Bronchial epithelial cell (primary cell): Measurements from ENCODE around the gene ZNF646. TPM values are rescaled to one million over a fixed set of nuclear protein-coding genes. Genes with fewer than 3 reads are reported as not detected.
"Not testable (repeated sequence)": the region's sequence is repeated elsewhere in the genome, so short reads cannot be mapped to it uniquely, and the experiment has no call there.

ENCODE experiments used
- DNase-seq: peaks from one replicate; pipeline ENCODE4 v3.0.0-alpha.2; 2010; ENCODE audit warnings: low read depth
- FAIRE-seq: peaks from 2 replicates; lab custom pipeline; 2011; peaks lifted over from hg19 to GRCh38; lab: Jason Lieb, UNC
- H3K27me3 ChIP-seq: 2 replicates; pipeline ENCODE4 v1.5.1; 2011; ENCODE audit warnings: low read length; ENCODE audit not compliant: control insufficient read depth, insufficient read depth
- H3K36me3 ChIP-seq: 2 replicates; pipeline ENCODE4 v1.5.1; 2011; ENCODE audit warnings: low read length; ENCODE audit not compliant: control insufficient read depth, insufficient read depth
- H3K4me3 ChIP-seq: 2 replicates; pipeline ENCODE4 v1.5.1; 2011; ENCODE audit warnings: mild to moderate bottlenecking, low read depth, low read length, control low read depth
- CTCF ChIP-seq: IDR thresholded peaks from 2 replicates; pipeline ENCODE4 v1.5.1; 2011; ENCODE audit warnings: mild to moderate bottlenecking, moderate library complexity, low read length, control low read depth, inconsistent platforms; ENCODE audit not compliant: insufficient read depth, severe bottlenecking
- total RNA-seq: library from RNA; depleted of rRNA; stranded (reverse); fragments of >200 nt; gene quantifications from 2 replicates; pipeline ENCODE4 v1.2.1, GENCODE V29; 2014

ZNF646 gene
- total RNA-seq, 1 donor from 2014 or later, result 6.3 TPM

GRCh38 chr16:31094424-31095120 is 20.4 kb downstream of the ZNF646 start, which contains the start of gene VKORC1:
Gene VKORC1 (minus strand): TSS chr16:31094797. CDS start chr16:31094729, 68 bp downstream.
- peak within 1 kb of the TSS; percentile 77 for H3K4me3 ChIP-seq
- DNase-seq (peak; percentile 96), FAIRE-seq (no peak)
- H3K36me3 ChIP-seq, result peaks cover 5% of the 10 kb centered on the region
- TF ChIP-seq CTCF, result no peak
- no peaks in the 10 kb centered on the region for H3K27me3 ChIP-seq

- Histone ChIP-seq H3K4me3 (no peak overlapping the region), H3K27me3 (no peaks in the 10 kb centered on the region), H3K36me3 (no peaks in the 10 kb centered on the region)
- FAIRE-seq, result no peak
- no peak for TF ChIP-seq CTCF
- peak; percentile 58 for DNase-seq
Measured at GRCh38 chr16:31099860-31100638, 25.8 kb downstream of the ZNF646 start.

- H3K27me3 ChIP-seq, FAIRE-seq, H3K36me3 ChIP-seq, H3K4me3 ChIP-seq, DNase-seq: not testable (repeated sequence)
Measured at GRCh38 chr16:31100876-31101641, 26.8 kb downstream of the ZNF646 start.

GRCh38 chr16:31105677-31106213 is 31.5 kb downstream of the ZNF646 start:
- DNase-seq (no peak), FAIRE-seq (no peak)
- TF ChIP-seq CTCF, result peak; percentile 77
- no peaks in the 10 kb centered on the region for H3K27me3 ChIP-seq
- H3K36me3 ChIP-seq, result peaks cover 12% of the 10 kb centered on the region
- H3K4me3 ChIP-seq, result no peak overlapping the region

- Histone ChIP-seq H3K36me3 (peaks cover 16% of the 10 kb centered on the region), H3K4me3 (no peak overlapping the region), H3K27me3 (no peaks in the 10 kb centered on the region)
- DNase-seq (no peak), FAIRE-seq (no peak)
- TF ChIP-seq CTCF, result no peak
Measured at GRCh38 chr16:31106509-31107464, 32.6 kb downstream of the ZNF646 start.
